GM20000 (cell line): ENCODE data around the gene STMN3.

Experiments used
- DNase-seq: peaks from one replicate; pipeline ENCODE4 v3.0.0; 2012; ENCODE audit warnings: low spot score
- TF ChIP-seq, protein P1 (sequence below): IDR thresholded peaks from 2 replicates; pipeline ENCODE4 v1.5.1; 2012; ENCODE audit warnings: mild to moderate bottlenecking, control low read depth; ENCODE audit errors: extremely low read depth, missing control alignments

Gene STMN3

DNA sequence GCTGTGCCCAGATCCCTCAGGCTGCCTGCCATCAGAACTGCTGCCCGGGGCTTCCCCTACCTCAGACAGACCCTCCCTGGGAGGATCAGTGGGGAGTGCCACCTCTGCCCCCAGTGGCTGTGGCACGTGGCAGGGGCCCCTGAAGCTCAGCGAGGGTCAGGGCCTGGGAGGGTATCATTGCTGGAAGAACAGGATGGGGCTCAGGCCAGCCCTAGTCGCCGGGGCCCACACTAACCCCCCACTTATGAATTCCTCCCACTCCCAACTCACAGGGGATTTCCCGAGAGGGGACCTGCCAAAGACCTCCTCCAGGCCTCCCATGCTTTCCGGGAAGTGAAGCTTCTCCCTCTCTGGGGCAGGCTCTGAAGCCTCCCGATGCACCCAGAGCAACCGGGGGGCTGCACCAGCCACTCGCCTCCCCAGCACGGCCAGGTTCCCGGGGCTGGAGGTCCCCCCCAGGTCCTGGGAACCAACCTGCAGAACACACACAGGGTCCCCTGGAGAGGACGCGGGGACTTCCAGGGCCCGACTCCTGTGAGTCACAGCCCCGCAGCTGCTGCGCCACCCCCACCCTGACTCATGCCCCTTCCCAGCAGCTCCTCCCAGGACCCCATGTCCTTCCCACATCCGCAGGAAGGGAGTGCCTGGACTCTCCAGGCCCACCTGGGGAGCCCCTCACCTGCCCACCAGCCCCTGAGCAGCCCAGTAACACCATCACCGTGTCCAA, 45.7 kb upstream of the STMN3 start:
- TF ChIP-seq, protein P1, sequence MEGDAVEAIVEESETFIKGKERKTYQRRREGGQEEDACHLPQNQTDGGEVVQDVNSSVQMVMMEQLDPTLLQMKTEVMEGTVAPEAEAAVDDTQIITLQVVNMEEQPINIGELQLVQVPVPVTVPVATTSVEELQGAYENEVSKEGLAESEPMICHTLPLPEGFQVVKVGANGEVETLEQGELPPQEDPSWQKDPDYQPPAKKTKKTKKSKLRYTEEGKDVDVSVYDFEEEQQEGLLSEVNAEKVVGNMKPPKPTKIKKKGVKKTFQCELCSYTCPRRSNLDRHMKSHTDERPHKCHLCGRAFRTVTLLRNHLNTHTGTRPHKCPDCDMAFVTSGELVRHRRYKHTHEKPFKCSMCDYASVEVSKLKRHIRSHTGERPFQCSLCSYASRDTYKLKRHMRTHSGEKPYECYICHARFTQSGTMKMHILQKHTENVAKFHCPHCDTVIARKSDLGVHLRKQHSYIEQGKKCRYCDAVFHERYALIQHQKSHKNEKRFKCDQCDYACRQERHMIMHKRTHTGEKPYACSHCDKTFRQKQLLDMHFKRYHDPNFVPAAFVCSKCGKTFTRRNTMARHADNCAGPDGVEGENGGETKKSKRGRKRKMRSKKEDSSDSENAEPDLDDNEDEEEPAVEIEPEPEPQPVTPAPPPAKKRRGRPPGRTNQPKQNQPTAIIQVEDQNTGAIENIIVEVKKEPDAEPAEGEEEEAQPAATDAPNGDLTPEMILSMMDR = no peak
- DNase-seq = peak; percentile 82

DNA sequence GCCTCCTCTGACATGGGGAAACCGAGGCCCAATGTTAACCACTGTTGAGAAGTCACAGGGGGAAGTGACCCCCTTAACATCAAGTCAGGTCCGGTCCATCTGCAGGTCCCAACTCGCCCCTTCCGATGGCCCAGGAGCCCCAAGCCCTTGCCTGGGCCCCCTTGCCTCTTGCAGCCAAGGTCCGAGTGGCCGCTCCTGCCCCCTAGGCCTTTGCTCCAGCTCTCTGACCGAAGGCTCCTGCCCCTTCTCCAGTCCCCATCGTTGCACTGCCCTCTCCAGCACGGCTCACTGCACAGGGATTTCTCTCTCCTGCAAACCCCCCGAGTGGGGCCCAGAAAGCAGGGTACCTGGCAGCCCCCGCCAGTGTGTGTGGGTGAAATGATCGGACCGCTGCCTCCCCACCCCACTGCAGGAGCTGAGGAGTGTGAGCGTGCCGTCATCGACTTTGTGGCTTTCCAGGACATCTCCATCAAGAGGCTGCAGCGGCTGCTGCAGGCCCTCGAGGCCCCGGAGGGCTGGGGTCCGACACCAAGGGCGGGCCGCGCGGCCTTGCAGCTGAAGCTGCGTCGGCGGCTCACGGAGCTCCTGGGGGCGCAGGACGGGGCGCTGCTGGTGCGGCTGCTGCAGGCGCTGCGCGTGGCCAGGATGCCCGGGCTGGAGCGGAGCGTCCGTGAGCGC, 44.8 kb upstream of the STMN3 start:
- TF ChIP-seq, protein P1 = no peak
- DNase-seq = no peak

DNA sequence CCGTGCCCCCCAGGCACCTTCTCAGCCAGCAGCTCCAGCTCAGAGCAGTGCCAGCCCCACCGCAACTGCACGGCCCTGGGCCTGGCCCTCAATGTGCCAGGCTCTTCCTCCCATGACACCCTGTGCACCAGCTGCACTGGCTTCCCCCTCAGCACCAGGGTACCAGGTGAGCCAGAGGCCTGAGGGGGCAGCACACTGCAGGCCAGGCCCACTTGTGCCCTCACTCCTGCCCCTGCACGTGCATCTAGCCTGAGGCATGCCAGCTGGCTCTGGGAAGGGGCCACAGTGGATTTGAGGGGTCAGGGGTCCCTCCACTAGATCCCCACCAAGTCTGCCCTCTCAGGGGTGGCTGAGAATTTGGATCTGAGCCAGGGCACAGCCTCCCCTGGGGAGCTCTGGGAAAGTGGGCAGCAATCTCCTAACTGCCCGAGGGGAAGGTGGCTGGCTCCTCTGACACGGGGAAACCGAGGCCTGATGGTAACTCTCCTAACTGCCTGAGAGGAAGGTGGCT, 44.2 kb upstream of the STMN3 start:
- TF ChIP-seq, protein P1 = no peak
- no peak for DNase-seq

DNA sequence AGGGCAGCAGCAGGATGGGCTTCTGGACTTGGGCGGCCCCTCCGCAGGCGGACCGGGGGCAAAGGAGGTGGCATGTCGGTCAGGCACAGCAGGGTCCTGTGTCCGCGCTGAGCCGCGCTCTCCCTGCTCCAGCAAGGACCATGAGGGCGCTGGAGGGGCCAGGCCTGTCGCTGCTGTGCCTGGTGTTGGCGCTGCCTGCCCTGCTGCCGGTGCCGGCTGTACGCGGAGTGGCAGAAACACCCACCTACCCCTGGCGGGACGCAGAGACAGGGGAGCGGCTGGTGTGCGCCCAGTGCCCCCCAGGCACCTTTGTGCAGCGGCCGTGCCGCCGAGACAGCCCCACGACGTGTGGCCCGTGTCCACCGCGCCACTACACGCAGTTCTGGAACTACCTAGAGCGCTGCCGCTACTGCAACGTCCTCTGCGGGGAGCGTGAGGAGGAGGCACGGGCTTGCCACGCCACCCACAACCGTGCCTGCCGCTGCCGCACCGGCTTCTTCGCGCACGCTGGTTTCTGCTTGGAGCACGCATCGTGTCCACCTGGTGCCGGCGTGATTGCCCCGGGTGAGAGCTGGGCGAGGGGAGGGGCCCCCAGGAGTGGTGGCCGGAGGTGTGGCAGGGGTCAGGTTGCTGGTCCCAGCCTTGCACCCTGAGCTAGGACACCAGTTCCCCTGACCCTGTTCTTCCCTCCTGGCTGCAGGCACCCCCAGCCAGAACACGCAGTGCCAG, 43.6 kb upstream of the STMN3 start, which contains the start of gene TNFRSF6B:
TSS of gene TNFRSF6B (plus strand) at position 25 of the 729 bp plus-strand sequence. CDS start at position 141, 116 bp downstream.
- DNase-seq = no peak
- TF ChIP-seq, protein P1 = no peak

DNA sequence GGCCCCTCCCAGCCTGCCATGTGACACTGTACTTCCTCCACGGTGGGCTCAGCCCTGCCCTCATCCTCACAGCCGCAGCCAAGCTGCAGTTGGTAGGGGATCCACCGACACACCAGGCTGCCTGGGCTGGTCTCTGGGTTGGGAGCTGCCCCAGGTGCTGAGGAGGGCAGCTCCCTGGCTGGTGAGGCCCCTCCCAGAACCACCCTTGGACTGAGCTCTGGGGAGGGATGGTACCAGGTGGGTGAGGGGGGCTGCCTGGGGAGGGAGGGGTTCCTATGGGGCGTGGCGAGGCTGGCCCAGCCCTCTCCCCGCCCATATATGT, 43.0 kb upstream of the STMN3 start:
- peak; percentile 51 for DNase-seq

DNA sequence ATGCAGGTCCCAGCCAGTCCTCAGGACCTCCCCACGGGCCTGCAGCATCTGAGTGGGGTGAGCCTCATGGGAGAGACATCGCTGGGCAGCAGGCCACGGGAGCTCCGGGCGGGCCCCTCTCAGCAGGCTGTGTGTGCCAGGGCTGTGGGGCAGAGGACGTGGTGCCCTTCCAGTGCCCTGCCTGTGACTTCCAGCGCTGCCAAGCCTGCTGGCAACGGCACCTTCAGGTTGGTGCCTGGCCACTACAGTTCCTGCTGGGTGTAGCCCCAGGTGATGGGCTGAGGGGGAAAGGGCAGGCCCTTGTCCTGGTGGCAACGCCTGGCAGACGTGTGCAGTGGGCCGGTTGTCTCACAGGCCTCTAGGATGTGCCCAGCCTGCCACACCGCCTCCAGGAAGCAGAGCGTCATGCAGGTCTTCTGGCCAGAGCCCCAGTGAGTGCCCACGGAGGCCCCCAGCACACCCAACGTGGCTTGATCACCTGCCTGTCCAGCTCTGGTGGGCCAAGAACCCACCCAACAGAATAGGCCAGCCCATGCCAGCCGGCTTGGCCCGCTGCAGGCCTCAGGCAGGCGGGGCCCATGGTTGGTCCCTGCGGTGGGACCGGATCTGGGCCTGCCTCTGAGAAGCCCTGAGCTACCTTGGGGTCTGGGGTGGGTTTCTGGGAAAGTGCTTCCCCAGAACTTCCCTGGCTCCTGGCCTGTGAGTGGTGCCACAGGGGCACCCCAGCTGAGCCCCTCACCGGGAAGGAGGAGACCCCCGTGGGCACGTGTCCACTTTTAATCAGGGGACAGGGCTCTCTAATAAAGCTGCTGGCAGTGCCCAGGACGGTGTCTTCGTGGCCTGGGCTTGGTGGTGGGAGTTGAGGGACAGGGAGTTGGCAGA, 42.4 kb upstream of the STMN3 start:
- TF ChIP-seq, protein P1 = no peak
- DNase-seq = no peak

More for the DNA sequence above, 43.0 kb upstream of the STMN3 start:
- TF ChIP-seq, protein P1 = no peak
